PFSK-1 (cell line): Measurements from ENCODE around the gene GPR15LG.

Source experiments
- FOXP2 ChIP-seq: optimal IDR thresholded peaks from 2 replicates; pipeline ENCODE3; 2011; ENCODE audit warnings: borderline replicate concordance, control low read depth, inconsistent platforms; ENCODE audit not compliant: insufficient read depth; ENCODE audit errors: extremely low read length, extremely low read depth
- POLR2AphosphoS5 ChIP-seq: IDR thresholded peaks from 2 replicates; pipeline ENCODE4 v1.6.1; 2012; ENCODE audit warnings: low read depth, mild to moderate bottlenecking, control low read depth, low read length, moderate library complexity
- REST ChIP-seq, 2 experiments: IDR thresholded peaks; 2 replicates each; pipeline versions ENCODE4 v1.6.1 to v1.8.0; 2011 to 2012; ENCODE audit warnings: low read depth in 2 of 2, low read length in 2 of 2, control low read depth in 1 of 2, inconsistent platforms in 1 of 2, mild to moderate bottlenecking in 1 of 2, moderate library complexity in 1 of 2; ENCODE audit not compliant: insufficient read depth in 1 of 2
- SIN3A ChIP-seq: IDR thresholded peaks from 2 replicates; pipeline ENCODE4 v1.6.1; 2012; ENCODE audit warnings: mild to moderate bottlenecking, low read length, moderate library complexity, borderline replicate concordance; ENCODE audit not compliant: insufficient read depth
- TAF1 ChIP-seq: IDR thresholded peaks from 2 replicates; pipeline ENCODE4 v1.6.1; 2012; ENCODE audit warnings: low read length, control low read depth, borderline replicate concordance; ENCODE audit not compliant: insufficient read depth

Gene GPR15LG

GRCh38 chr10:84198206-84198915 lies 24.8 kb downstream of the GPR15LG start:
- TF ChIP-seq POLR2AphosphoS5 (no peak), REST (IDR thresholded peaks at IDR 0.05; ENCODE audit: insufficient read depth in 1 of 2, low read depth in 2 of 2, low read length in 2 of 2) (no peak)

- no peak for TF ChIP-seq SIN3A
- no peak for TF ChIP-seq REST (IDR thresholded peaks at IDR 0.05; ENCODE audit: insufficient read depth in 1 of 2, low read depth in 2 of 2, low read length in 2 of 2)
- TF ChIP-seq TAF1 = no peak
- no peak for TF ChIP-seq POLR2AphosphoS5
- TF ChIP-seq FOXP2 = no peak
These were observed 27.1 kb downstream of the GPR15LG start for GRCh38 chr10:84200537-84201243.

DNA sequence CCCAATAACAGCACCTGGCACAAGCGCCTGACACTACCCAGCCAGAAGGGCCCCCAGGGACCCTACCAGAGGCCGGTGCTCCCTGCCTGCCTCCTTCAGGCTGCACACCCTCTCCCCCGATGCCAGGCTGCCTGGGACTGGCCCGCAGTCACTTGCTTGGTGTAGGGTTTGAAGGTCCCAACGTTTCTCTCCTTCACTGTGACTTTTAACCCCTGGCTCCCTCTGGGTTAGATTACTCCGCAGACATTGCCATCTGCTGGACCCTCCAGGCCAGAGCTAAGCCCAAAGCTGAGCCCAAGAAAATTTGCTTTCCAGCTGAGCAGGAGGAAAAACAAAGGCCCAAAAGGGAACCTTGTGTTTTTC lies 27.6 kb downstream of the GPR15LG start:
- TF ChIP-seq SIN3A (no peak), REST (IDR thresholded peaks at IDR 0.05; ENCODE audit: insufficient read depth in 1 of 2, low read depth in 2 of 2, low read length in 2 of 2) (no peak), POLR2AphosphoS5 (no peak), FOXP2 (no peak), TAF1 (no peak)

DNA sequence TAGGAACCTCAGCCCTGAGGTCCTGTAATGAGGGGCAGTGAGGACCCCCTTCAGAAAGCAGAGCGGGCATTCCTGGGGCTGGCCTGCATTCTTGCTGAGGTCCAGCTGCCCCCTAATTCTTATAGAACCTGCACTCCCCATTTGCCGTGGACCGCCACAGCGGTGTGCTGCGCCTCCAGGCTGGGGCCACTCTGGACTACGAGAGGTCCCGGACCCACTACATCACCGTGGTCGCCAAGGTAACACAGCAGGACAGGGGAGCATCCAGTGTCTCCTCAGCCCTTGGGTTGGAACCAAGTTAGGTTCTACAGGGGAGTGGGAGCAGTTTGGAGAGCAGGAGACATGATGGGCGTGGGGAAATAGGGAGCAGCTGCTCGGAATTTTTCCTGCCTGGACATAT lies 28.1 kb downstream of the GPR15LG start:
- TF ChIP-seq TAF1 (no peak), FOXP2 (no peak), REST (IDR thresholded peaks at IDR 0.05; ENCODE audit: insufficient read depth in 1 of 2, low read depth in 2 of 2, low read length in 2 of 2) (no peak), SIN3A (no peak), POLR2AphosphoS5 (no peak)
